ENCODE data around the gene PRKG1. TPM values are rescaled to one million over a fixed set of nuclear protein-coding genes. Genes with fewer than 3 reads are reported as not detected.

PRKG1 gene
- total and polyA plus RNA-seq, 2 of the 8 experiments (the other 6 are each of a cell fraction or from before 2014, with no cell fraction given), result 4.2 to 15.2 TPM

- no peak for TF ChIP-seq HDAC6 (IDR thresholded peaks at IDR 0.05; ENCODE audit: low read depth, low read length)
- TF ChIP-seq TAF1 (IDR thresholded peaks at IDR 0.05; ENCODE audit: low read depth, low read length), result no peak
- no peak for TF ChIP-seq TBP (IDR thresholded peaks at IDR 0.05; ENCODE audit: low read depth, low read length)
- TF ChIP-seq RNF2 (IDR thresholded peaks at IDR 0.05; ENCODE audit: borderline replicate concordance, low read depth, low read length, missing control alignments, poor library complexity, severe bottlenecking), result no peak
- TF ChIP-seq SAP30 (IDR thresholded peaks at IDR 0.05; ENCODE audit: insufficient read depth, insufficient replicate concordance, low read length), result no peak
- no peak for TF ChIP-seq CREB1 (IDR thresholded peaks at IDR 0.05)
- TF ChIP-seq USF2 (IDR thresholded peaks at IDR 0.05; ENCODE audit: low read length), result no peak
- TF ChIP-seq FOSL1 (IDR thresholded peaks at IDR 0.05; ENCODE audit: insufficient read depth, low read depth, low read length), result no peak
- TF ChIP-seq SP2 (IDR thresholded peaks at IDR 0.05; ENCODE audit: low read length), result no peak
- TF ChIP-seq CTBP2 (IDR thresholded peaks at IDR 0.05; ENCODE audit: borderline replicate concordance, insufficient read depth, insufficient read length, low read length), result no peak
- TF ChIP-seq MAX (IDR thresholded peaks at IDR 0.05), result no peak
- no peak for TF ChIP-seq SIX5 (IDR thresholded peaks at IDR 0.05; ENCODE audit: low read depth, low read length)
- TF ChIP-seq MAFK (IDR thresholded peaks at IDR 0.05; ENCODE audit: low read depth, low read length), result no peak
- TF ChIP-seq YY1 (IDR thresholded peaks at IDR 0.05; ENCODE audit: low read depth, low read length), result no peak
- no peak for TF ChIP-seq BACH1 (IDR thresholded peaks at IDR 0.05; ENCODE audit: low read length)
- no peak for TF ChIP-seq ATF2 (IDR thresholded peaks at IDR 0.05; ENCODE audit: low read length)
Measured at GRCh38 chr10:51326174-51326573, 251.9 kb downstream of the PRKG1 start (continued).

All from H1 (cell line).